Measurements from ENCODE around the gene BACE1.
"Not testable (repeated sequence)": the region's sequence is repeated elsewhere in the genome, so short reads cannot be mapped to it uniquely, and the experiment has no call there.

BACE1 gene

DNA sequence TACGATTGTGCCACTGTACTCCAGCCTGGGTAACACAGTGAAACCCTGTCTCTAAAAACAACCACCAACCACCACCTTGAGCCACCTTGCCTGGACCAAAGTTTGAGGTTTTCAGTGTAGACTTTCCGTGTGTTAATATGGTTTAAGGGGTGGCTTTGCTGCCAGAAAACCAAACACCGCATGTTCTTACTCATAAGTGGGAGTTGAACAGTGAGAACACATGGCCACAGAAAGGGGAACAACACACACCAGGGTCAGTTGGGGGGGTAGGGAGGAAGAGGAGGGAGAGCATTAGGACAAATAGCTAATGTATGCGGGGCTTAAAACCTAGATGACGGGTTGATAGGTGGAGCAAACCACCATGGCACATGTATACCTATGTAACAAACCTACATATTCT lies 43.9 kb downstream of the BACE1 start:
- DNase-seq, result not testable (repeated sequence)

DNA sequence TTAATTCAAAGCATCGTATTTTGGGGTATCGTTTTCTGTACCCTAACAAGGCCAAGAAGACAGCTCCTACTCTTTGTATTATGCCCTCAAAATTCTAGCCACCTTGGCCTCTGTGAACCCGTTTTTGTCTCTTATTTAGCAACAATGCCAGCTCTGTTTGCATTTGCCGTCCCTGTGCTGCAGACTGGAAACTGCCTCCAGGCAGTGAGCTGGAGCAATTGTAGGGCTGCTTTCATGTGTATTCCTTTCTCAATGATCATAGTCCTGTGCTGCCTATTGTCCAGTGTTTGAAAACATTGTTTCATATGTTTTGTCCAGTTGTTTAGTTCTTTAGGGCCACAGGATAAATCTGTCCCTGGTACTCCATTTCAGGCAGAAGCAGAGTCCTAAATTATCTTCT lies 44.8 kb downstream of the BACE1 start:
- no peak for DNase-seq

DNA sequence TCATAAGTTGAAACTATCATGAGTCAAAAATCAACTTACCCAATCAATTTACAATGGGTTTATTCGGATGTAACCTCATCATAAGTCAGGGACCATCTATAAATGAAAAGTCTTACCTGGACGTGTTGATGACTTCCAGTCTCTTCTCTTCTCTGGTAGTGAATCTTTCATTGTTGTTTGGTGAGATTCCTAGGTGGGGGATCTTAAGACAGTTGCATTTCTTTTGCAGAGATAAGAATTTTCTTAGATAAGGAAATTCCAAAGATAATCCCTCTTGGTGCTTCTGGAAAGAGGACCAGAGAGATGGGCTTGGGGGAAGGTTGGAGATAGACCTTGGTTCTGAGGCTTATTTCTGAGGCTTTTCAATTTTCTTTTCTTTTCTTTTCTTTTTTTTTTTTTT lies 46.2 kb downstream of the BACE1 start:
- no peak for DNase-seq

DNA sequence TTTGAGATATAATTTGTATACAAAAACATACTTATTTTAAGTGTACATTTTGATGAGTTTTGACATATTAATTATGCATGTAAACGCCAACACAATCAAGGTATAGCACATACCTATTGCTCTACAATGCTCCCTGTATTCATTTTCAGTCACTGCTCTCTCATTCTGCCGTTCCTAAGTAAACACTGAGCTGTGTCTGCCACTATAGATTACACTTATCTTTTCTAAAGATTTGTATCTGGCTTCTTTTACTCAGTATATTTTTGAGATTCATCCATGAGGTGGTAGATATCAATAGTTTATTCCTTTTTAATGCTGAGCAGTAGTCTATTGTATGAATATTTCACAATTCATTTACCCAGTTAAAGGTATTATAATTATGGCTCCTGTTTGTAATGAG lies 50.3 kb downstream of the BACE1 start:
- DNase-seq, result no peak

DNA sequence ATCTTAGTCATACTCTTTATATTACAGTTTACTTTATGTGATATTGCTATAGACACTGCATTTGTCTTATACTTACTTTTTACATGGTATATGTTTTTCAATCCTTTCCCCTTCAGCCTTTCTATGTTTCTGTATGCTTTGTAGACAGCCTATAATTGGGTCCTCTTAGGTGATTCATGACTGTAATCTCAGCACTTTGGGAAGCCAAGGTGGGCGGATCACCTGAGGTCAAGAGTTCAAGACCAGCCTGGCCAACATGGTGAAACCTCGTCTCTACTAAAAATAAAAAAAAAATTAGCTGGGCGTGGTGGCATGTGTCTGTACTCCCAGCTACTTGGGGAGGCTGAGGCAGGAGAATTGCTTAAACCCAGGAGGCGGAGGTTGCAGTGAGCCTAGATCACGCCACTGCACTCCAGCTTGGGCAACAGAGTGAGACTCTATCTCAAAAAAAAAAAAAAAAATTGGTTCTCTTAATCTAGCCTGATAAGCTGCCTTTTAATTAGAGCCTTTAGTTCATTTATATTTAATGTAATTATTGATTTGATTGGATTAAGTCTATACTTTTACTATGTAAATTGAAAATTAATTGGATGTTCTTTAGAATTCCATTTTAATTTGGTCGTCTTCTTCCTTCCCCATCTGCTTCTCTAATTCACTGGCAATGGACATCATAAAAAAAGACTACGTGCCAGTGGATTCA lies 51.3 kb downstream of the BACE1 start:
- DNase-seq, result not testable (repeated sequence)

DNA sequence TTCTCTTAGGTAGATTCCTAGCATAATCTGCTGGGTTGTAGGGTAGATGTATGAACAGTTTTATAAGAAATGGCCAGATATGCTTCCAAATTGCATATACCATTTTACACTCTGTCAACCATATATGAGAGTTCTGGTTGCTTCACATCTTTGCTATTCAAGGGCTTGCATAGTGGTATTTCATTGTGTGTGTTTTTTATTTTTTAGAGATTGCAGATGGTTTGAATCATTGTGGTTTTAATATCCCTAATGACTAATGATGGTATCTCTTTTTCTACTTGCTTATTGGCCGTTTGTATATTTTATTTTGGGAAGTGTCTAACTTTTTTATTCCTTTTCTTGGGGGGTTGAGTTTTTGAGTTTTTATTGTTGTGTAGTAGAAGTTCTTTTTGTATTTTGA lies 56.6 kb downstream of the BACE1 start:
- no peak for DNase-seq

DNA sequence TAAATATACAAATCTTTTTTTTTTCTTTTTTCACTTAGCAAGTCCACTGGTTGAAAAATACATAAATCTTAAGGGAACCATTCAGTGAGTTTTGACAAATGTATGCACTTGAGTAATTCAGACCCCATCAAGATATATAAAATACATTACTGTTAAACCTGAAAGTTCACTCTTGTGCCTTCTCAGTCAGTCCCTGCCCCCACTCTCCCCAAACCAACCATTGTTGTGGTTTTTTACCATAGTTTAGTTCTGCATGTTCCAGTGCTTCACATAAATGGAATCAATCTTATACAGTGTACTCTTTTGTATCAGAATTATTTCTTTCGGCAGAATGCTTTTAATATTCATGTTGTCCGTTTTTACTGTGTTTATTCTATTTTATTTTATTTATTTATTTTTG lies 57.5 kb downstream of the BACE1 start:
- DNase-seq, result no peak

DNA sequence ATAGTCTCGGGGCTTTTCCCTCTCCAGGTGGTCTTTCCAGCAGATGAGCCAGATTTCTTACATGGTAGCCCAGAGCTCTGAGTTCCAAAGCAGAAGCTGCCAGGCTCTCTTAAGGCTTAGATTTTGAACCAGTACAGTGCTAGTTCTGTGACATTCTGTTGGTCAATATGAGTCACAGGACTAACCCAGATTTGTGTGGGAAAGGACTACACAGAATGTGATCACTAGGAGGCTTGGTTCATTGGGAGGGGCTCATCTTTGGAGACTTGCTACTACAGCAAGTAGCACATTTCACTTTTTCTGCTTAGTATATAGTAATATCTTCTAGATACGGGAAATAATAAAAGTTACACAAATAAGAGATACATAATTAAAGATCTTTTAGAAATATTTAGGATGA lies 59.5 kb downstream of the BACE1 start:
- no peak for DNase-seq

DNA sequence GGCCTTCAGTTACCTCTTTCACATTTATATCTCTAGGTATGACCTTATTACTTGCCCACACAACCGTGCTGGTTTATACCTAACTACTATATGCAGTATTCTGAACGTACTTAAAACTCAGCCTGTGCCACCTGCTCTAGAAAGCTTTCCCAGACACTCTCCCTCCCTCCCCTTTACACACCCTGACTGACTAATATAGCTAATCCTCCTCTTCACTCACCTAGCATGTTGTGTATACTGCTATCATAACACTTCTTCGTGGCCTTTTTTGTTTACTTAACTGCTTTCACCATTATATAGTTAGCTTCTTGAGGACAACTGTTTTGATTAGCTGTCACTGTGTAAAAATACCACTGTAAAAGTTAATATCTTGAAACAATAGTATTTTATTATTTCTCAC lies 60.1 kb downstream of the BACE1 start:
- DNase-seq, result no peak

DNA sequence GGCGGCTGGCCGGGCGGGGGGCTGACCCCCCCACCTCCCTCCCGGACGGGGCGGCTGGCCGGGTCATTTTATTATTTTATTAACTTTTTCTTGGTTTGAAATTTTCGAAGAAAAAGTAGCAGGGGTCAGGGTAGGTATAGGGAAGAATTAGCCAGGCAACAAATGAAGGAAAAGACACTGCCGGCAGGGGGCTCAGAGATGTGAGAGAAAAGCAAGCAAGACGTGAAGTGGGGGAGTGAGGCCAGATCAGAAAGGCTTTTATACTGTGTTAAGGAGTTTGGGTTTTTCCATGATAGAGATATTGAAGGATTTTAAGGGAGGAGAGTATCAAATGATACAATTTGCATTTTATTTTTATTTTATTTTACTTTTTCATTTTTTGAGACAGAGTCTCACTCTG lies 64.5 kb downstream of the BACE1 start:
- no peak for DNase-seq

DNA sequence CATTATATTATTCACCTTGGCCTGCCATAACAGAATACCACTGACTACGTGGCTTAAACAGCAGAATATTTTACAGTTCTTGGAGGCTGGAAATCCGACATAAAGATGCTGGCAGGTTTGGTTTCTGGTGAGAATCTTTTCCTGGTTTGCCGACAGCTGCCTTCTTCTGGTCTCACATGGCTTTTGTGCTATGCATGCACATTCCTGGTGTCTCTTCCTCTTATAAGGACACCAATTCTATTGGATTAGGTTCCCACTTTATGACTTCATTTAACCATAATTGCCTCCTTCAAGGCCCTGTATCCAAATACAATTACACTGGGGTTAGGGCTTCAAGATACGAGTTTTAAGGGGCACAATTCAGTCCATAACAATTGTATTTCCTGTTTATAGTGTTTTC lies 66.5 kb downstream of the BACE1 start:
- DNase-seq, result no peak

DNA sequence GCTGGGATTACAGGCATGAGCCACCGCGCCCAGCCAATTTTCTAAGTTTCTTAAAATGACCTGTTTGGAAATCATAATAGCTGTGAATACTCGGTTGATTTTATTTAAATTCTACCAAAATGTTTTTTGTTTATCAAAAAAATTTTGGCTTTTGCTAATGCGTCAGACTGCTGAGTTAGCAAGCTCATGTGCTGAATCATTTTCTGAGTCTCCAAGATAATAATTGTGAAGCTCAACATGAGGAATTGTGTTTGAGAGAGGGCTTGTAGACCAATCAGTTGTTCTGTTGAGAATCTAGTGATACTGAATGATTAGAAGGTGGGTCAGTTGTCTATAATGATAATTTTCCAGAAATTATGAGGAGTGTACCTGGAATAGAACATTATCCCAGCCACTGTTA lies 67.7 kb downstream of the BACE1 start:
- no peak for DNase-seq

DNA sequence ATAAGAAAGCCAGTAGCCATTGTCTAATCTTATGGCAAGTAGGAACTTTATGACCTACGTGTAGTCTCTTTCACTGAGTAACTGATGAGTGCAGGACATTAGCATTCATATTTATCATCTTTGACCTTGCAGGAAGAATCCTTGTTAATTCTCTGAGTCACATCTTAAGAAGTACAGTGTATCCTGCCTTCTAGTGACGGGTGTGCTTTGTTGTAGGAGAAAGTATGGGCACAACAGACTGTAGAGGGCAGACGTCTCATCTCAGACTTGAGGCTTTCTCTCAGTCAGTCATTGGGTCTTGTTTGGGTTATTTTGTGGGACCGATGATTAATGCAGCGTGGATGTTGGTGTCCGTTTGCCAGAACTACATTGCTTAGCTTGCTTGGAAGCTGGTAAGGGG lies 76.8 kb downstream of the BACE1 start:
- no peak for DNase-seq

DNA sequence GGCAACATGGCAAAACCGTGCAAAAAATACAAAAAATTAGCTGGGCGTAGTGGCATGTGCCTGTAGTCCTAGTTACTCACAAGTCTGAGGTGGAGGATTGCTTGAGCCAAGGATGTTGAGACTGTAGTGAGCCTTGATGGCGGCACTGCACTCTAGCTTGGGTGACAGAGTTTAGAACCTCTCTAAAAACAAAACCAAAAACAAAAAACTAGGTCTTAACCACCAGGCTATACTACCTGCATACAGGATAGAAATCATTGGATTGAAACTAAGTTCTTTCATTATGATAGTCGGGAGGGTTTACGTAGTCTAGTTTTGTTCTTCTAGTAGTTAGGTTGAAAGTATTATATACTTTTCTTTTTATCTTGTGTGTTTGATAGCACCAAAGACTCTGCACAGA lies 77.8 kb downstream of the BACE1 start:
- no peak for DNase-seq

All from stimulated activated CD4-positive, alpha-beta T cell treated with anti-CD3 and anti-CD28 coated beads, Interleukin-2, amount 100 ng/mL, for 24 hours (primary cell).